GM12872 (cell line): ENCODE data around the gene TUBGCP6.

Experiments used
- TF ChIP-seq, protein P1 (sequence below): IDR thresholded peaks from 3 replicates; pipeline ENCODE4 v1.5.1; 2011; ENCODE audit warnings: low read depth, mild to moderate bottlenecking, low read length, moderate library complexity; ENCODE audit not compliant: insufficient read depth

TUBGCP6 gene

GRCh38 chr22:50255099-50255498 lies 10.3 kb upstream of the TUBGCP6 start:
- TF ChIP-seq, protein P1, sequence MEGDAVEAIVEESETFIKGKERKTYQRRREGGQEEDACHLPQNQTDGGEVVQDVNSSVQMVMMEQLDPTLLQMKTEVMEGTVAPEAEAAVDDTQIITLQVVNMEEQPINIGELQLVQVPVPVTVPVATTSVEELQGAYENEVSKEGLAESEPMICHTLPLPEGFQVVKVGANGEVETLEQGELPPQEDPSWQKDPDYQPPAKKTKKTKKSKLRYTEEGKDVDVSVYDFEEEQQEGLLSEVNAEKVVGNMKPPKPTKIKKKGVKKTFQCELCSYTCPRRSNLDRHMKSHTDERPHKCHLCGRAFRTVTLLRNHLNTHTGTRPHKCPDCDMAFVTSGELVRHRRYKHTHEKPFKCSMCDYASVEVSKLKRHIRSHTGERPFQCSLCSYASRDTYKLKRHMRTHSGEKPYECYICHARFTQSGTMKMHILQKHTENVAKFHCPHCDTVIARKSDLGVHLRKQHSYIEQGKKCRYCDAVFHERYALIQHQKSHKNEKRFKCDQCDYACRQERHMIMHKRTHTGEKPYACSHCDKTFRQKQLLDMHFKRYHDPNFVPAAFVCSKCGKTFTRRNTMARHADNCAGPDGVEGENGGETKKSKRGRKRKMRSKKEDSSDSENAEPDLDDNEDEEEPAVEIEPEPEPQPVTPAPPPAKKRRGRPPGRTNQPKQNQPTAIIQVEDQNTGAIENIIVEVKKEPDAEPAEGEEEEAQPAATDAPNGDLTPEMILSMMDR = no peak

DNA sequence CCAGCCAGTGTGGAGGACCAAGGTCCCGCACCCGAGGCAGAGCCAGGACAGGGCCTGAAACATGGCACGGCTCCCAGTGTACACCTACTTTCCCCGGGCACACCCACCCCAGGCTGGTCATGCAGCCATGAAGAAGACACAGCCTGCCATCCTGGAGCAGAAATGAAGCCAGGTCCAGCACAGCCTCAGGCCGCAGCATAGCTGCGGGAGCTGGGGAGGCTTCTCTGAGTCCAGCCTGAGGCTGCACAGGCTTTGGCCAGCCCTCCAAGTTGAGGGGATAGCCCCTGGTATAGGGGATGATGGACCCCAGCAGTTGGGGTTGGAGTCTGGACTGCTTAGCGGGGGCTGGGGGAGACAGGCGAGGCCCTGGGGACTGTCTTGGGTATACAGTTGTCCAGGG lies 9.1 kb upstream of the TUBGCP6 start:
- TF ChIP-seq, protein P1 = no peak

DNA sequence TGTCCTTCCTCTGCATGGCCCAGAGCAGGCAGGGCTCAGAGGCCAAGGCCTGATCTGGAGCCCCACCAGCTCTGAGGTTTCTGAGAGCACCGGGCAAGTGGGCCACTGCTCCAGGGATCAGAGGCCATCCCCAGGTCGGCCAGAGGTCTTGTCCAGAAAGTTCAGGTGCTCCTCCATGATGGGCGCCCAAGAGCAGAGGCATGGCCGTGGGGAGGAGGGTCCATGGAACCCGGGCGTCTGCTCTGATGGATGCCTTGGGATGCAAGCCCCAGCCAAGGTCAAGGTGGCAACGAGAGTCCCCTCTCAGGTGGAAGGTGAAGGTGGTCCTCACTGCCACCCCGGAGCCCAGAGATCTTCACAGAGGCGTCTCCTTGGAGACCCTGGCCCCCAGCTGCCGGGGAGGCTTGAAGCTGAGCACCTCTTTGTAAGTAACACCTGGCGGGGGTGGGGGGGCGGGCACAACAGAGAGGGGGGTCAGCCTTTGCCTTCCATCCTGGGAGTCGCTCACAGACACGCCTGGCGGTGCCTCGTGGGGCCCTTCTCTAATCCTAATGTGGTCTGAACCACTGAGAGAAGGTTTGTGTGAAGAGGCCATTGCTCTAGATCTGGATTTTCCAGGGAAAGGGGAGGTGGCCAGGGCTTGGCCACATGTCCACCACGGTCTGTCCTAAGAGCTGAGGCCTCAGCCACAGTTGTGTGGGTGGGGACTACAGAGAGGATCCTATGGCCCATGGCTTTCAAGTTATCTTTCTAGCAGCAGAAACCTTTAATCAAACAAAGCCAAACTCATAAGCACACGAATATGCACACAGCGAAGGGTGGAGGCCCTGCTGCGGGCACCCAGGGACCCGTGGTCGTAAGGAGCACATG lies 8.5 kb upstream of the TUBGCP6 start:
- TF ChIP-seq, protein P1 = no peak

DNA sequence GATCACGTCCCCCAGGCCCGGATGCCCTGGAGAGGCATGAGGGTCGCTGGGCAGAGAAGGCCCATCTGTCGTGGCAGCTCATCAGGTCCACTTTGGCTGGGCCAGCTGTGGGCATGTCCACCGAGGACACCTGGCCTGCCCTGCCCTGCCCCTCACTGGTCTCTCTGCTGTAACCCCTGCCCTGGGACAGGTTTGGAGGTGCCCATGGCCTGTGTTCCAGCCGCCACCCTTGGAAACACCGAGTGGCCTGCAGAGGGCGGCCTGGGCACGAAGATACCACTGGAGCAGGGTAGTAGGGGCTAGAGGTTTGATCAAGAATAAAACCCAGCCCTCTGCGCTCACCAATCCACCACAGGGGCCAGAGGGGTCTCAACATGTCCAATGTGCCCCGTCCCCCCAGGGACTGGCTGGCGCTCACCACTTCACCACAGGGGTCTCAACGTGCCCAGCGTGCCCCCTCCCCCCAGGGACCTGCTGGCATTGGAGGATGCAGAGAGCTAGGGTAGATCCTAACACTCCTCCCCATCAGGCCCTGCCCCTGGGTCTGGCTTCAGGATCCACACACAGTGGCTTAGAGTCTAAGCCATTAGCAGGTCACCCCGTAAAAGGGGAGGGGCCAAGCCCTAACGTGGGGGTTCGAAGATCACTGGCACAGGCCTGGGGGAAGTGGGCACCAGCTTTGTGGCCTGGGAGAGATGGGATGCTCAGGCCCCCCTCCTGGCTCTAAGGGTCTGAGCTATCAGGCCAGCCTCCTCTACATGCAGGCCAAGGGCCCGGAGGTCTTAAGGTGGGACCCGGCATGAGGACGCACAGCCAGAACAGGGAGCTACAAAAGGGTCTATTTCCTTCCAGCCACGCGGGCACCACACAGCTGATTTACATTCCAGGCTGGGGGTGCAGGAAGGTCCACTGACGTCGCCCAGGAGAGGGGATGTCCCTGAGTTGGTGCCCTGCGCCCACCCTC lies 7.5 kb upstream of the TUBGCP6 start:
- TF ChIP-seq, protein P1 = peak; percentile 74

GRCh38 chr22:50251477-50252081 lies 6.8 kb upstream of the TUBGCP6 start:
- TF ChIP-seq, protein P1 = no peak

DNA sequence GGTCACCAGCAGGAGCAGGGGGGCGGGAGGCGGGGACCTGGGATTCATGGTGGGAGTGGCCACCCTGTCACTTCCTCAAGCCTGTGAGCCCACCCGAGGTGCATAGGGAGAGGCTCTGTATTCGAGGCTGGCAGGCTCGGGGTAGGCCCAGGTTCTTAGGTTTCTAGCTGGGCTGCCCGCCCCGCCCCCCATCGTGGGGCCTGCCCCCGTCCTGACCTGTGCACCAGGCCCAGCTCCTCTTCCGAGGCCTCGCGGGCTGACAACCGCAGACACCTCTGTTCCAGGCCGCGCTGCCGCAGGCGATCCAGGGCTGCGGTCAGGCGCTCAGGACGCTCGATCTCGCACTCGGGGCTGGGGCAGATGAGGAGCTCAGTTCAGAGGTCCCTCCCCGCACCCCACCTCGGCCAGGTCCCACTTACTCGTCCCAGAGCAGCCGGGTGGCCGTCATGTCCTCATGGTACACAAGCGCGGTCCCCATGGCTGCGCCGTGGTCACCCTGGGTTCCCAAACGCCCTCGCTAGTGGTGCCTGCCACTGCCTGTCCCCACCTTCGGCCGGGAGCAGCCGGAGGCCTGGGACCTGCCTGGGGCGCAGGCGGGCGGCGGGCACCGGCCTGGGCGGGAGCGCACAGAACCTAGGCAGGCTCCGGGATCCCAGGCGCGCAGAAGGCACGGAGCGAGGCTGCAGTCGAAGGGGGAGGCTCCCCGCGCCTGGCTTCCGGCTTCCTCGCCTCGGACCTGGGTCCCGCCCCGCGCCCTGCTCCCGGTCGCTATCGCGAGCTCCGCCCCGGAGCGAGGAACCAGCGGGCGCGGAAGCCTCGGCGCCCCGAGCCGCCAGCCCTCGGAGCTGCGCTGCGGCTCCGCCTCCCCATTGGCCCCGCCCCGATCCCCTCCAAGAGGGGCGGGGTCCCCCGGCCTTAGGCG lies 6.0 kb upstream of the TUBGCP6 start, which contains the start of gene HDAC10:
TSS of gene HDAC10 (minus strand) at position 711 of the 922 bp plus-strand sequence. CDS start at position 478, 233 bp downstream.
- TF ChIP-seq, protein P1 = no peak
